ENCODE data around the gene FRS2.

FRS2 gene

GRCh38 chr12:69550569-69551350 is 80.6 kb downstream of the FRS2 start:
- TF ChIP-seq GATA3 (IDR thresholded peaks at IDR 0.05; ENCODE audit: low read depth, low read length) (no peak), GATA2 (IDR thresholded peaks at IDR 0.05; ENCODE audit: low read depth, low read length) (no peak)

GRCh38 chr12:69553628-69554248 is 83.5 kb downstream of the FRS2 start:
- TF ChIP-seq GATA3 (IDR thresholded peaks at IDR 0.05; ENCODE audit: low read depth, low read length) (no peak), GATA2 (IDR thresholded peaks at IDR 0.05; ENCODE audit: low read depth, low read length) (no peak)

GRCh38 chr12:69555461-69555860 is 85.3 kb downstream of the FRS2 start:
- TF ChIP-seq GATA2 (IDR thresholded peaks at IDR 0.05; ENCODE audit: low read depth, low read length): no peak
- TF ChIP-seq GATA3 (IDR thresholded peaks at IDR 0.05; ENCODE audit: low read depth, low read length): no peak

DNA sequence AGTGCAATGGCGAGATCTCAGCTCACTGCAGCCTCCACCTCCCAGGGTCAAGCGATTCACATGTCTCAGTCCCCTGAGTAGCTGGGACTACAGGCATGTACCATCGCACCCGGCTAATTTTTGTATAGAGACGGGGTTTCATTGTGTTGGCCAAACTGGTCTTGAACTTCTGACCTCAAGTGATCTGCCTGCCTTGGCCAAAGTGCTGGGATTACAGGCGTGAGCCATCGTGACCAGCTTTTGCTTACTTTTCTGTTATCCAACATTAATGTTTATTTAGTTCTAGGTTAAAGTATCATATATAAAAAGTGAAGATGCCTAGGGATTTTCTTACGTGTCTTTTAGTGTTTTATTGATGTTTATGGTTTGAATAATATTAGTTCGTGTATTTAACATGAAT is 86.2 kb downstream of the FRS2 start:
- TF ChIP-seq GATA2 (IDR thresholded peaks at IDR 0.05; ENCODE audit: low read depth, low read length) (no peak), GATA3 (IDR thresholded peaks at IDR 0.05; ENCODE audit: low read depth, low read length) (no peak)

DNA sequence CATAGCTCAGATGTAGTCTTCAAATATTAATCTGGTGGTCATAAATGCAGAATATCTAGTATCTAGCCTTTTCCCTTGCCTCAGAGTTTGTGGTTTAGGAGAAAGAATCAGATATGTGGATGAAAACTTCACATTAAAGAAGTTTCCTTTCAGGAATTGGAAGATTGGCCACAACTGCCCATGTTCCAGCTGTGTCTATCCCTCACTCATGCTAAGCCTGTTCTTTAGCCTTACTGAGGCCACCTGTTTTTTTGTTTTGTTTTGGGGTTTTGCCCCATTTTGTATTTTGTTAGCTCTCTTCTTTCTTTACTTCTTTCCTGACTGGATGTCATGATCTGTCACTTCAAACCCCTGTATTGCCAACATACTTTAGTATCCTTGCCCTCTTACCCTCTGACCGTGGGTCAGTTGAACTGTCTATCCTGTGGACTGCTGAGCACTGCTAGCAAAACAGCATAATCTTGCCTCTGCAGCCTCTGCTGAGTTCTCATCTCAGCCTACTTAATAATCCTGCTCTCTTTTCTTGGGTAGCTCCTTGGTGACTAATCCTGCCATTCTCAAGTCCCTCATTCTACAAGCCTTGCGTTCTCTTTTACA is 93.1 kb downstream of the FRS2 start:
- no peak for TF ChIP-seq GATA3 (IDR thresholded peaks at IDR 0.05; ENCODE audit: low read depth, low read length)
- TF ChIP-seq GATA2 (IDR thresholded peaks at IDR 0.05; ENCODE audit: low read depth, low read length): no peak

DNA sequence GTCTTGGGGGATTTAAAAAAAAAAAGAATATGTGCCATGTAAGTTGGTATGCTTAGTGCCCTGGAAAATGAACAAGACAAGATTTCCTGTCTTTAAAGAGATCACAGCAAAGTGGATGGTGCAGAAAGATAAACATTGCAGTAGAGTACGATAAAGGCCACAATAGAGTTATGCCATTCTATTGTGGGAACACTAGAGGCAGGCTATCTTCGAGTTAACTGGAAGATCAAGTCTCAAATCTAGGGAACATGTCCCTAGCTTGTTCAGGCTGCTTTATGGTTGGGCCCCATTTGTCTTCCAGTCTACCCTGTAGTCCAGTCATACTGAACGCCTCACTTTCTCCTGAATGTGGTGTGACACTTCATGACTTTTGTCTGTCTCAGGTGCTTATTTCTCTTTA is 96.4 kb downstream of the FRS2 start:
- no peak for TF ChIP-seq GATA3 (IDR thresholded peaks at IDR 0.05; ENCODE audit: low read depth, low read length)
- TF ChIP-seq GATA2 (IDR thresholded peaks at IDR 0.05; ENCODE audit: low read depth, low read length): no peak

GRCh38 chr12:69569236-69569635 is 99.0 kb downstream of the FRS2 start:
- TF ChIP-seq GATA3 (IDR thresholded peaks at IDR 0.05; ENCODE audit: low read depth, low read length): no peak

DNA sequence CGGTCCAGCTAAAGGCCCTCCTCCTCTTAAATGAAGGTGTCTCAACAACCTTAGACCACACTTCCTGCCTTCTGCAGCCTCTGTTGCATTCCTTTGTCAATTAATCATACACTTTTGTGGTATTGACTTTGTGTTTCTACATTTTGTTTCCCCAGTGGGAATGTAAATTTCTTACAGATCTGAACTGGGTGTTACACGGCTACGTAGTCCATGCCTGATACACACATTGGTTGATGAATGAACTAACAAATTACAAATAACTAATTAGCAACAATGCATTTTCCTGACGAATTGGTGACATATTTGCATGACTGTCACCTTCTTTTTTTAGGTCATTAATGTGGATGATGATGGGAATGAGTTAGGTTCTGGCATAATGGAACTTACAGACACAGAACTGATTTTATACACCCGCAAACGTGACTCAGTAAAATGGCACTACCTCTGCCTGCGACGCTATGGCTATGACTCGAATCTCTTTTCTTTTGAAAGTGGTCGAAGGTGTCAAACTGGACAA is 99.9 kb downstream of the FRS2 start:
- no peak for TF ChIP-seq GATA3 (IDR thresholded peaks at IDR 0.05; ENCODE audit: low read depth, low read length)
- no peak for TF ChIP-seq GATA2 (IDR thresholded peaks at IDR 0.05; ENCODE audit: low read depth, low read length)

GRCh38 chr12:69570545-69571399 is 100.6 kb downstream of the FRS2 start:
- TF ChIP-seq GATA3 (IDR thresholded peaks at IDR 0.05; ENCODE audit: low read depth, low read length) (no peak), GATA2 (IDR thresholded peaks at IDR 0.05; ENCODE audit: low read depth, low read length) (no peak)

DNA sequence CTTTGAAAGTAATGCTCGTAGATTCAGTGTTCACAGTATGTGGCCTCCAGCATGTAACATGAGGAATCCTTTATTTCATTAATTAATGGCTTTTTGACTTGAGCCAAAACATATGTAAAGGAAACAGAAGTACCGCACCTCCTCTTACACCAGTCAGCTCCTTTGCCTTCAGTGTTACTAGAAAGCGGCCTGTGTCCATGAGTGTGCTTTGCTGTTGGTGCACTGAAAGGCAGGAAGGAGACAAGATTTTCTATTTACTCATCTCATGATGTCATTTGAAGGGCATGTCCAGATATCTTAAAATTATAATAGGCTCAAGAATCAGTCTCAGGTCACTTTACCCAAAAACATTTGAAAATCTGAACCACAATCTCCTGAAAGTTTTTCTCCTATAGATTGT is 105.2 kb downstream of the FRS2 start:
- TF ChIP-seq GATA2 (IDR thresholded peaks at IDR 0.05; ENCODE audit: low read depth, low read length) (no peak), GATA3 (IDR thresholded peaks at IDR 0.05; ENCODE audit: low read depth, low read length) (no peak)

DNA sequence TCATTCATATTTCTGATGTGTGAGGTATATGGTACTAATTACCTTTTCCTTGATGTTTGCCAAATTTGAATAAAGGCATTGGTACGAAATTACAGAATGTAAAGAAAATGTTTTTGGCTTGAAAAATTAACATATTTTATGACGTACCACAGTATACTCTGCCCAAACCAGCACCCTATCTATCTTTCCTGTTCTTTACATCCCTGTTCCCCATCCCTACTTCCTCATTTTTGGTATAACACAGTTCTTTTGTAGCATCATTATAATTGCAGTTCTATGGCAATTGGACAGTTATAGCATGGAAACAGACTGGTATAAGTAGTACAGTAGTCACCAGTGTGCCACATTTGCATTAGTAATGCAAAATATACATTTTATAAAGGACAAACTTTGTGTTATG is 108.1 kb downstream of the FRS2 start:
- TF ChIP-seq GATA2 (IDR thresholded peaks at IDR 0.05; ENCODE audit: low read depth, low read length) (no peak), GATA3 (IDR thresholded peaks at IDR 0.05; ENCODE audit: low read depth, low read length) (no peak)

DNA sequence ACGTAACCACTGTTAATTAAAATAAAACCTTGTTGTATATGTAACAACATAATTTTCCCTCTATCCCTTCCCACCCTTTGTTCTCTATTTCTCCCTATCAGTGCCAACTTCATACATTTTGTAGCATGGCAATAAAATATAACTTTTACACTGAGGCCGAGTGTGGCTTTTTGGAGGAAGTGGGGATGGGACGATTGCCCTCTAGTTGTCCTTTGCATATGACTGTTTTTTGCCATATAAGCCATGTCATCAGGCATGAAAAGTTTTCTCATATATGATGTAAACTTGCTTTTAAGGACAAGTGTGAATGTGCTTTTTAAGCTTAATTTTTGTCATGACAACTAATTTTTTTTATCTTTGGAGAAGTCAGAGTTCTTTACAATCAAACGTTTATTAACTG is 108.8 kb downstream of the FRS2 start:
- TF ChIP-seq GATA2 (IDR thresholded peaks at IDR 0.05; ENCODE audit: low read depth, low read length): no peak
- no peak for TF ChIP-seq GATA3 (IDR thresholded peaks at IDR 0.05; ENCODE audit: low read depth, low read length)

- TF ChIP-seq GATA2 (IDR thresholded peaks at IDR 0.05; ENCODE audit: low read depth, low read length) (no peak), GATA3 (IDR thresholded peaks at IDR 0.05; ENCODE audit: low read depth, low read length) (no peak)
Observed at GRCh38 chr12:69580074-69580473, 109.9 kb downstream of the FRS2 start.

GRCh38 chr12:69583203-69583602 is 113.0 kb downstream of the FRS2 start:
- TF ChIP-seq GATA2 (IDR thresholded peaks at IDR 0.05; ENCODE audit: low read depth, low read length): no peak
- TF ChIP-seq GATA3 (IDR thresholded peaks at IDR 0.05; ENCODE audit: low read depth, low read length): no peak
